Cardiac septum (tissue), 1 donor: ENCODE measurements around the gene SLC18A3. TPM values are rescaled to one million over a fixed set of nuclear protein-coding genes. Genes with fewer than 3 reads are reported as not detected.

Experiments
- DNase-seq: peaks from one replicate; pipeline ENCODE4 v3.0.0-alpha.2; 2020; ENCODE audit warnings: low spot score
- intact Hi-C: fragments of 100-400 bp; cut with DNase I; formaldehyde crosslinking; loops from one replicate; pipeline ENCODE4 v1.14.0; 2022
- total RNA-seq: library from RNA; stranded (reverse); fragmentation: NEBNext Ultra II Directional; extraction: Animal tissue kit (Norgen Biotek cat#: 25700); gene quantifications from one replicate; pipeline ENCODE4 v1.2.1, GENCODE V29; 2021
- donor health status: DM: no; HTN: no; CAD: no.

The SLC18A3 gene
- total RNA-seq, 1 donor from 2014 or later: not detected

GRCh38 chr10:49609283-49610113 lies 612 bp upstream of the SLC18A3 start:
- intact Hi-C loops: no loop called here
- DNase-seq: peak; percentile 67

GRCh38 chr10:49610458-49611165 lies 502 bp downstream of the SLC18A3 start:
- DNase-seq: peak; percentile 65
- intact Hi-C loops: no loop called here

- peak; percentile 63 for DNase-seq
These were observed 1.2 kb downstream of the SLC18A3 start for GRCh38 chr10:49611166-49611815.

GRCh38 chr10:49611816-49612512 lies 1.9 kb downstream of the SLC18A3 start:
- peak; percentile 58 for DNase-seq
- intact Hi-C loops: no loop called here

More at GRCh38 chr10:49611166-49611815, 1.2 kb downstream of the SLC18A3 start:
- intact Hi-C loops: no loop called here

GRCh38 chr10:49612513-49613164 lies 2.5 kb downstream of the SLC18A3 start:
- intact Hi-C loops: no loop called here

GRCh38 chr10:49613165-49613881 lies 3.2 kb downstream of the SLC18A3 start:
- peak; percentile 20 for DNase-seq

More at GRCh38 chr10:49612513-49613164, 2.5 kb downstream of the SLC18A3 start:
- peak; percentile 61 for DNase-seq

GRCh38 chr10:49613882-49614241 lies 3.8 kb downstream of the SLC18A3 start, which contains the start of gene CHAT:
Gene CHAT (plus strand): TSS chr10:49614037. CDS start chr10:49614190, 153 bp downstream.
- DNase-seq: peak; percentile 39
- intact Hi-C loops: no loop called here

More at GRCh38 chr10:49613165-49613881, 3.2 kb downstream of the SLC18A3 start:
- intact Hi-C loops: no loop called here

- peak; percentile 67 for DNase-seq
- intact Hi-C loops: no loop called here
These were observed 4.4 kb downstream of the SLC18A3 start for GRCh38 chr10:49614242-49615198.

GRCh38 chr10:49615213-49615612 lies 5.1 kb downstream of the SLC18A3 start:
- intact Hi-C loops: no loop called here
- DNase-seq: peak; percentile 46

- peak; percentile 51 for DNase-seq
- intact Hi-C loops: no loop called here
These were observed 5.6 kb downstream of the SLC18A3 start for GRCh38 chr10:49615721-49616120.

- intact Hi-C loops: no loop called here
- DNase-seq: peak; percentile 65
These were observed 6.5 kb downstream of the SLC18A3 start for GRCh38 chr10:49616421-49617101.

- DNase-seq: peak; percentile 22
These were observed 7.3 kb downstream of the SLC18A3 start for GRCh38 chr10:49617121-49618020.

GRCh38 chr10:49618821-49619220 lies 8.7 kb downstream of the SLC18A3 start:
- intact Hi-C loops: no loop called here
- DNase-seq: no peak

More at GRCh38 chr10:49617121-49618020, 7.3 kb downstream of the SLC18A3 start:
- intact Hi-C loops: no loop called here

- intact Hi-C loops: no loop called here
- DNase-seq: no peak
These were observed 9.5 kb downstream of the SLC18A3 start for GRCh38 chr10:49619613-49620012.

- intact Hi-C loops: no loop called here
- peak; percentile 56 for DNase-seq
These were observed 10.2 kb downstream of the SLC18A3 start for GRCh38 chr10:49620286-49620810.
